ENCODE results near the gene ARHGEF7. TPM values are rescaled to one million over a fixed set of nuclear protein-coding genes. Genes with fewer than 3 reads are reported as not detected.

Gene ARHGEF7
- total and polyA plus RNA-seq, 8 donors = 52.8 to 86.0 (median 72.2) TPM

- no peak for TF ChIP-seq CTCF (IDR thresholded peaks at IDR 0.05)
- ATAC-seq = no peak
- intact Hi-C loops (cut with DNase I) = no loop called here
- DNase-seq = no peak
- peaks cover 0 to 94% of the 10 kb centered on the region in 2 donors for H3K36me3 ChIP-seq
- H3K4me3 ChIP-seq = no peak overlapping the region
- no peaks in the 10 kb centered on the region for H3K9me3 ChIP-seq
- no peaks in the 10 kb centered on the region for H3K27me3 ChIP-seq
- H3K27ac ChIP-seq = no peak overlapping the region
- H3K4me1 ChIP-seq = no peaks in the 10 kb centered on the region
These were observed 157.0 kb downstream of the ARHGEF7 start for GRCh38 chr13:111272117-111272516.

- no peaks in the 10 kb centered on the region for H3K9me3 ChIP-seq
- no peaks in the 10 kb centered on the region for H3K4me1 ChIP-seq
- intact Hi-C loops (cut with DNase I) = no loop called here
- no peaks in the 10 kb centered on the region for H3K27me3 ChIP-seq
- no peak for DNase-seq
- peaks cover 0 to 95% of the 10 kb centered on the region in 2 donors for H3K36me3 ChIP-seq
- no peak for TF ChIP-seq CTCF (IDR thresholded peaks at IDR 0.05)
- no peak for ATAC-seq
- H3K27ac ChIP-seq = no peak overlapping the region
- no peak overlapping the region for H3K4me3 ChIP-seq
These were observed 160.3 kb downstream of the ARHGEF7 start for GRCh38 chr13:111275382-111275781.

DNA sequence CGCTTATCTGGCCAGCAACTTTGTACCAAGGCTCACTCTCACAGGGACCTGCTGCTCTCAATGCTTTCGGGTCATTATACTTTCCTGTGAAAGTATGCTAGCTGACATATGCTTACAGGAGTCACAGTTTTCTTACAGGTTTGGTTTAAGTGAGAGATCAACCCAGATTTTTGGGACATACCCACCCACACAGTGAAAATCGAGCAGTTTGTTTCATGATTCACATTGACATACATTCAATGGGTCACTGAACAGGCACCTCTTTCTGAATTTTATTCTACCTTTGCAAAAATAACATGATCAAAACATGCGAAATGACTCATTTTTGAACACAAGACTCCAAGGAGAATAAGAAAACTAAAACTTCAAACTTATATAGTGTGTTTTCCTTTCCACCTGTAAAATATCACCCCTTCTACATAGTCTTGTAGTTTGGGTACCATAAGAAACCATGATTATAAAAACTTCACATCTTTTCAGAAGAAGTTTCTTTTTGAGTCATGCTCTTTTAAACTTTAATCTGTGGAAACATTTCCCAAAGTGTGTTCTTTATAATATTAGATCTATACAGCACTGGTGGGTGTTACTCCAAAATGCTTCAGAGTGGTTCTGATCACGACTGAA is 161.0 kb downstream of the ARHGEF7 start:
- no peak overlapping the region for H3K4me3 ChIP-seq
- no peak for TF ChIP-seq CTCF (IDR thresholded peaks at IDR 0.05)
- H3K27ac ChIP-seq = no peak overlapping the region
- intact Hi-C loops (cut with DNase I) = no loop called here
- no peak for ATAC-seq
- no peak for DNase-seq
- no peaks in the 10 kb centered on the region for H3K9me3 ChIP-seq
- no peaks in the 10 kb centered on the region for H3K27me3 ChIP-seq
- no peaks in the 10 kb centered on the region for H3K4me1 ChIP-seq
- peaks cover 0 to 95% of the 10 kb centered on the region in 2 donors for H3K36me3 ChIP-seq

GRCh38 chr13:111278258-111278657 is 163.1 kb downstream of the ARHGEF7 start:
- intact Hi-C loops (cut with DNase I) = no loop called here
- Histone ChIP-seq H3K27me3 (no peaks in the 10 kb centered on the region), H3K4me3 (no peak overlapping the region), H3K9me3 (no peaks in the 10 kb centered on the region), H3K4me1 (no peaks in the 10 kb centered on the region), H3K27ac (no peak overlapping the region), H3K36me3 (peaks cover 0 to 96% of the 10 kb centered on the region in 2 donors)
- ATAC-seq (no peak), DNase-seq (no peak)
- no peak for TF ChIP-seq CTCF (IDR thresholded peaks at IDR 0.05)

DNA sequence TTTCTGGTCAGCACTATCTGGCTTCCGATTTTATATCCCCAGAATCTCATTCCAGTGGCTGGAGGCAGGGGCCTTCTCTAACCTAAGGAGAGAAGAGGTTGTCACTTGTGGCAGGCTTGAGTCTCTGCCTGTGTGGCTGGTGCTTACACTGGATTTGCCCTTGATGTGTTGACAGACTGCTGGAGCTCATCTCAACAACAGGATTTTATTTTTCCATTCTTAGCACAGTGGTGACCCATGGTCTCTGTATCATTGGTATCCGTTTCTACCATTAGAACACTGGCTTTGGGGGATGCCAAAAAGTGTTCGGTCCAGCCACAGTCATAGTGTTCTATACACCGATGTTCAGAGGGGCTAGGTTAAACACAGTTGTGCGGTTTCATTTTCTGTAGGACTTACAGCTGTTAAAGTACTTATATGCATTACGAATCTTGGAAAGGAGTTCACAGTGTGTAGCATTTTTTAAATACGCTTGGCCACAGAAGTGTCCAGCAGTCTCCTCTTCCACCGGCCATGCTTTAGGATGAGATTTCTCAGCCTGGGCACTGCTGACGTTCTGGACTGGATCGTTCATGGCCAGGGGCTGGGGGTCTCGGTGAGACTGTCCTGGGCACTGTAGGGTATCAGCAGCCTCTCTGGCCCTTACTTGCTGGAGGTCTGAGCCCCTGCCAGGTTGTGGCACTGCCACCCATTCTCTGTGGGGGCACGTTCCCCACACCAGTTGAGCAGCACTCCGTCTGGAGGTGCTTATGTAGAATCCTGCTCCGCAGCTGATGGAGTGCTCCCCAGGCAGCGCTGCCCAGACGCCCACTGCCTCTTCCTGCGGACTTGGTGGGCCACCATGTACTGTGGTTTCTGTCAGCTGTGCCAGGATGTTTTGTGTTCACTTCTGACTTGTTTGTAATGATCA is 163.9 kb downstream of the ARHGEF7 start:
- TF ChIP-seq CTCF (IDR thresholded peaks at IDR 0.05) = no peak
- no peaks in the 10 kb centered on the region for H3K9me3 ChIP-seq
- peaks cover 0 to 96% of the 10 kb centered on the region in 2 donors for H3K36me3 ChIP-seq
- H3K27me3 ChIP-seq = no peaks in the 10 kb centered on the region
- no peak overlapping the region for H3K27ac ChIP-seq
- H3K4me3 ChIP-seq = no peak overlapping the region
- H3K4me1 ChIP-seq = no peaks in the 10 kb centered on the region
- DNase-seq = peak in 2 of 4 donors; percentile 55 to 67
- intact Hi-C loops (cut with DNase I) = no loop called here
- ATAC-seq = no peak
